K562 (cell line): ENCODE data around the gene BTD. TPM values are rescaled to one million over a fixed set of nuclear protein-coding genes. Genes with fewer than 3 reads are reported as not detected.
A peak's percentile ranks its signal among the peaks of the same experiment; 100 is the strongest.

Source experiments
- C11orf30 ChIP-seq: fragments of 450-650 bp; IDR thresholded peaks from 2 replicates; pipeline ENCODE4 v1.6.1; 2016; ENCODE audit warnings: low read depth, mild to moderate bottlenecking
- CTCF ChIP-seq, 3 experiments: IDR thresholded peaks in 2 of 3; conservative IDR thresholded peaks in 1 of 3; 2 replicates each; pipeline ENCODE4 v1.5.1; 2011 to 2012; ENCODE audit warnings: low read length in 3 of 3, mild to moderate bottlenecking in 3 of 3, control low read depth in 2 of 3, improper control_type of control experiment in 1 of 3, inconsistent platforms in 1 of 3, low read depth in 1 of 3, mixed read lengths in 1 of 3, moderate library complexity in 1 of 3; ENCODE audit not compliant: insufficient read depth in 2 of 3
- DACH1 ChIP-seq: fragments of 450-650 bp; IDR thresholded peaks from 2 replicates; pipeline ENCODE4 v1.6.1; 2018; ENCODE audit not compliant: partially characterized antibody
- DEAF1 ChIP-seq: fragments of 450-650 bp; formaldehyde crosslinking; IDR thresholded peaks from 2 replicates; pipeline ENCODE4 v1.4.0; 2020; ENCODE audit warnings: mild to moderate bottlenecking, moderate library complexity
- ETV5 ChIP-seq: sonication (generic); formaldehyde crosslinking; IDR thresholded peaks from 2 replicates; pipeline ENCODE4 v1.4.0; 2020; ENCODE audit warnings: low read depth, mild to moderate bottlenecking, missing genetic modification reagents
- FUS ChIP-seq: fragments of 200-400 bp; formaldehyde crosslinking; optimal IDR thresholded peaks from 2 replicates; pipeline ENCODE3; 2017; ENCODE audit warnings: low read depth, low read length
- MAFF ChIP-seq: IDR thresholded peaks from 2 replicates; pipeline ENCODE4 v1.6.1; 2012; ENCODE audit warnings: low read length, improper control_type of control experiment
- MAFK ChIP-seq: IDR thresholded peaks from 2 replicates; pipeline ENCODE4 v1.6.1; 2011; ENCODE audit warnings: low read length, improper control_type of control experiment
- MNT ChIP-seq, 2 experiments: fragments of 450-650 bp; conservative IDR thresholded peaks; 2 replicates each; pipeline ENCODE4 v1.6.1; 2017; ENCODE audit warnings: mild to moderate bottlenecking in 2 of 2, moderate library complexity in 2 of 2
- MXI1 ChIP-seq: IDR thresholded peaks from 2 replicates; pipeline ENCODE4 v1.6.1; 2011; ENCODE audit warnings: low read depth, mild to moderate bottlenecking, improper control_type of control experiment, low read length
- PKNOX1 ChIP-seq: fragments of 450-650 bp; IDR thresholded peaks from 2 replicates; pipeline ENCODE4 v1.6.1; 2016
- RAD21 ChIP-seq, 2 experiments: fragments of 250-450 bp in 1 of 2; fragments of 450-650 bp in 1 of 2; sonication (Bioruptor Pico) in 1 of 2; formaldehyde crosslinking in 1 of 2; IDR thresholded peaks in 1 of 2; conservative IDR thresholded peaks in 1 of 2; 2 replicates each; pipeline versions ENCODE4 v1.4.0 to v1.8.0; 2020 to 2022; ENCODE audit warnings: mild to moderate bottlenecking in 2 of 2, moderate library complexity in 1 of 2
- RB1 ChIP-seq: fragments of 450-650 bp; IDR thresholded peaks from 2 replicates; pipeline ENCODE4 v1.6.1; 2017; ENCODE audit warnings: low read depth, mild to moderate bottlenecking
- SMC3 ChIP-seq: conservative IDR thresholded peaks from 2 replicates; pipeline ENCODE4 v1.6.1; 2011; ENCODE audit warnings: low read depth, low read length, improper control_type of control experiment; ENCODE audit not compliant: insufficient read depth
- SRF ChIP-seq, 2 experiments: fragments of 250-450, 450-650 bp in 1 of 2; sonication (Bioruptor Pico) in 1 of 2; sonication (generic) in 1 of 2; formaldehyde crosslinking; IDR thresholded peaks; 2 replicates each; pipeline versions ENCODE4 v1.5.0 to v1.5.1; 2020 to 2022; ENCODE audit warnings: mild to moderate bottlenecking in 1 of 2, missing genetic modification reagents in 1 of 2
- TCF15 ChIP-seq: fragments of 250-450 bp; sonication (Bioruptor Pico); IDR thresholded peaks from 2 replicates; pipeline ENCODE4 v1.8.0; 2022; ENCODE audit warnings: moderate library complexity, mild to moderate bottlenecking, inconsistent platforms
- ZNF316 ChIP-seq: fragments of 450-650 bp; IDR thresholded peaks from 2 replicates; pipeline ENCODE4 v1.6.1; 2016
- ZNF384 ChIP-seq: IDR thresholded peaks from 2 replicates; pipeline ENCODE4 v1.6.1; 2012; ENCODE audit warnings: low read depth, low read length, improper control_type of control experiment
- polyA plus RNA-seq, 8 experiments: library from polyadenylated mRNA; depleted of rRNA in 4 of 8; stranded (reverse) in 5 of 8; unstranded in 3 of 8; fragments of >200 nt; fragmentation: Nextera tagmentation in 2 of 8; fragmentation: Illumina TruSeq in 1 of 8; extraction: Ambion mirVana in 2 of 8; extraction: Trizol in 1 of 8; gene quantifications; 2 replicates each; pipeline versions ENCODE4 v1.2.1 to v1.2.3, GENCODE V29; 2011 to 2014; ENCODE audit warnings: inconsistent platforms in 1 of 8, missing spikeins in 1 of 8
- total RNA-seq, 7 experiments: library from RNA; depleted of rRNA in 6 of 7; stranded (reverse); fragments of >200 nt in 6 of 7; fragmentation: Illumina TruSeq in 2 of 7; extraction: Trizol in 2 of 7; gene quantifications; 2 replicates each; pipeline versions ENCODE4 v1.2.1 to v1.2.3, GENCODE V29; 2011 to 2021; ENCODE audit warnings: low replicate concordance in 1 of 7

Gene BTD
- total and polyA plus RNA-seq, 9 of the 15 experiments (the other 6 are each of a cell fraction or from before 2014, with no cell fraction given) = 6.6 to 26.2 (median 10.6) TPM

GRCh38 chr3:15557511-15557946 lies 44.0 kb upstream of the BTD start (continued):
- TF ChIP-seq MNT (conservative IDR thresholded peaks at IDR 0.05) = 0 out of 4 replicates have a peak, but pooled peaks of 1 of the 2 experiments have one; percentile 36
- peak; percentile 57 for TF ChIP-seq DEAF1
- TF ChIP-seq MXI1 = no peak
- no peak for TF ChIP-seq TCF15 (CRISPR knock-in tag)
- peak; percentile 89 for TF ChIP-seq ZNF384
- peak; percentile 61 for TF ChIP-seq SMC3
- no peak for TF ChIP-seq FUS
- peak; percentile 64 for TF ChIP-seq MAFF
- peak; percentile 77 to 83 for TF ChIP-seq RAD21 (CRISPR knock-in tag; conservative IDR thresholded peaks at IDR 0.05 in 1 of 2, IDR thresholded peaks at IDR 0.05 in 1 of 2)
- TF ChIP-seq C11orf30 = peak; percentile 85
- no peak for TF ChIP-seq ETV5 (CRISPR knock-in tag)
- peak; percentile 93 for TF ChIP-seq ZNF316
- 0 out of 2 replicates have a peak, but pooled peaks have one; percentile 28 for TF ChIP-seq RB1
- peak; percentile 43 to 73 (median 68) for TF ChIP-seq CTCF (IDR thresholded peaks at IDR 0.05 in 2 of 3, conservative IDR thresholded peaks at IDR 0.05 in 1 of 3; ENCODE audit: insufficient read depth in 2 of 3, low read depth in 1 of 3, low read length in 3 of 3)
- no peak for TF ChIP-seq SRF (CRISPR knock-in tag; IDR thresholded peaks at IDR 0.05)
- TF ChIP-seq PKNOX1 = 0 out of 2 replicates have a peak, but pooled peaks have one; percentile 11
- peak; percentile 66 for TF ChIP-seq DACH1
- TF ChIP-seq MAFK = peak; percentile 57; the same call in 1 of the 2 replicates
